ENCODE data around the gene TCF7L2.

Gene TCF7L2

GRCh38 chr10:113095419-113096127, 145.5 kb downstream of the TCF7L2 start:
- Histone ChIP-seq H3K9me3 (ENCODE audit: low read length) (no peaks in the 10 kb centered on the region), H3K4me3 (ENCODE audit: low read depth, low read length, poor library complexity, severe bottlenecking) (no peak overlapping the region), H3K4me2 (ENCODE audit: low read length) (no peak overlapping the region), H3K79me2 (ENCODE audit: insufficient read depth, low read length) (no peaks in the 10 kb centered on the region), H3K9ac (ENCODE audit: low read length) (no peak overlapping the region), H3F3A (ENCODE audit: insufficient read depth, low read length) (no peaks in the 10 kb centered on the region), H3K4me1 (ENCODE audit: insufficient read depth, low read length, severe bottlenecking) (peaks cover 16% of the 10 kb centered on the region), H3K27me3 (ENCODE audit: insufficient read depth, low read length) (no peaks in the 10 kb centered on the region), H4K20me1 (ENCODE audit: insufficient read depth, low read length) (no peaks in the 10 kb centered on the region), H3K27ac (ENCODE audit: low read depth, low read length, poor library complexity, severe bottlenecking) (no peak overlapping the region), H2AFZ (ENCODE audit: low read length) (no peak overlapping the region), H3K36me3 (ENCODE audit: insufficient read depth, low read length) (peaks cover 15% of the 10 kb centered on the region; the same call in 1 of the 2 replicates), H3K9me2 (ENCODE audit: low read depth, low read length) (no peaks in the 10 kb centered on the region)
- no peak for TF ChIP-seq CTCF (IDR thresholded peaks at IDR 0.05; ENCODE audit: low read length)

- Histone ChIP-seq H3K27ac (ENCODE audit: low read depth, low read length, poor library complexity, severe bottlenecking) (no peak overlapping the region), H3K4me2 (ENCODE audit: low read length) (no peak overlapping the region), H3K36me3 (ENCODE audit: insufficient read depth, low read length) (peaks cover 18% of the 10 kb centered on the region; the same call in 1 of the 2 replicates), H3F3A (ENCODE audit: insufficient read depth, low read length) (no peaks in the 10 kb centered on the region), H3K4me1 (ENCODE audit: insufficient read depth, low read length, severe bottlenecking) (peaks cover 16% of the 10 kb centered on the region), H3K4me3 (ENCODE audit: low read depth, low read length, poor library complexity, severe bottlenecking) (no peak overlapping the region), H2AFZ (ENCODE audit: low read length) (no peak overlapping the region), H4K20me1 (ENCODE audit: insufficient read depth, low read length) (no peaks in the 10 kb centered on the region), H3K79me2 (ENCODE audit: insufficient read depth, low read length) (no peaks in the 10 kb centered on the region), H3K9ac (ENCODE audit: low read length) (no peak overlapping the region), H3K27me3 (ENCODE audit: insufficient read depth, low read length) (no peaks in the 10 kb centered on the region), H3K9me2 (ENCODE audit: low read depth, low read length) (no peaks in the 10 kb centered on the region), H3K9me3 (ENCODE audit: low read length) (no peaks in the 10 kb centered on the region)
- TF ChIP-seq EZH2 (IDR thresholded peaks at IDR 0.05; ENCODE audit: borderline replicate concordance, low read length) (no peak), CTCF (IDR thresholded peaks at IDR 0.05; ENCODE audit: low read length) (no peak)
Observed at GRCh38 chr10:113096128-113096996, 146.3 kb downstream of the TCF7L2 start.

GRCh38 chr10:113097036-113097435, 147.0 kb downstream of the TCF7L2 start:
- Histone ChIP-seq H3K27me3 (ENCODE audit: insufficient read depth, low read length) (no peaks in the 10 kb centered on the region), H3K4me3 (ENCODE audit: low read depth, low read length, poor library complexity, severe bottlenecking) (no peak overlapping the region), H3K9me2 (ENCODE audit: low read depth, low read length) (no peaks in the 10 kb centered on the region), H3K4me2 (ENCODE audit: low read length) (no peak overlapping the region), H3K9me3 (ENCODE audit: low read length) (no peaks in the 10 kb centered on the region), H4K20me1 (ENCODE audit: insufficient read depth, low read length) (no peaks in the 10 kb centered on the region), H3K4me1 (ENCODE audit: insufficient read depth, low read length, severe bottlenecking) (peaks cover 16% of the 10 kb centered on the region), H3F3A (ENCODE audit: insufficient read depth, low read length) (no peaks in the 10 kb centered on the region), H3K27ac (ENCODE audit: low read depth, low read length, poor library complexity, severe bottlenecking) (no peak overlapping the region), H3K36me3 (ENCODE audit: insufficient read depth, low read length) (peaks cover 18% of the 10 kb centered on the region; the same call in 1 of the 2 replicates), H3K79me2 (ENCODE audit: insufficient read depth, low read length) (no peaks in the 10 kb centered on the region), H3K9ac (ENCODE audit: low read length) (no peak overlapping the region), H2AFZ (ENCODE audit: low read length) (no peak overlapping the region)
- TF ChIP-seq CTCF (IDR thresholded peaks at IDR 0.05; ENCODE audit: low read length) (no peak), EZH2 (IDR thresholded peaks at IDR 0.05; ENCODE audit: borderline replicate concordance, low read length) (no peak)
